Thyroid gland (tissue), 4 donors: ENCODE data around the gene MAS1. TPM values are rescaled to one million over a fixed set of nuclear protein-coding genes. Genes with fewer than 3 reads are reported as not detected.
"Not testable (repeated sequence)": the region's sequence is repeated elsewhere in the genome, so short reads cannot be mapped to it uniquely, and the experiment has no call there.

Experiments used
- DNase-seq, 2 donors: peaks; one replicate each; pipeline ENCODE4 v3.0.0-alpha.2; 2019
- H3K27ac ChIP-seq, 3 donors: fragments of 200-600 bp; sonication (generic); 1 replicate in 2 of 3; 2 replicates in 1 of 3; pipeline ENCODE4 v1.5.1; 2016 to 2019; ENCODE audit warnings: mild to moderate bottlenecking in 1 of 3, moderate library complexity in 1 of 3
- H3K27me3 ChIP-seq: fragments of 200-600 bp; sonication (generic); one replicate; pipeline ENCODE4 v1.5.1; 2019
- H3K36me3 ChIP-seq, 2 donors: fragments of 200-600 bp; sonication (generic); one replicate each; pipeline ENCODE4 v1.5.1; 2016 to 2019
- H3K4me1 ChIP-seq, 2 donors: fragments of 200-600 bp; sonication (generic); one replicate each; pipeline ENCODE4 v1.5.1; 2017 to 2019
- H3K4me3 ChIP-seq, 3 donors: fragments of 200-600 bp; sonication (generic); replicated peaks in 1 of 3; 1 replicate in 2 of 3; 2 replicates in 1 of 3; pipeline ENCODE4 v1.5.1; 2016; ENCODE audit warnings: mild to moderate bottlenecking in 1 of 3
- H3K9me3 ChIP-seq: fragments of 200-600 bp; sonication (generic); one replicate; pipeline ENCODE4 v1.5.1; 2017
- POLR2A ChIP-seq, 2 donors: fragments of 450-650 bp; IDR thresholded peaks; one replicate each; pipeline ENCODE4 v1.6.1; 2017; ENCODE audit warnings: antibody characterized with exemption in 2 of 2, mild to moderate bottlenecking in 2 of 2, moderate library complexity in 1 of 2
- WGBS, 2 donors: methylation state at CpG; one replicate each; pipeline ENCODE4 v1.1.5; 2017; 5-methylcytosine and 5-hydroxymethylcytosine counted together
- intact Hi-C: fragments of 100-400 bp; cut with DNase I; formaldehyde crosslinking; loops from one replicate; pipeline ENCODE4 v1.15.1; 2023
- total RNA-seq, 4 donors: library from RNA; depleted of rRNA; stranded (reverse); fragments of >200 nt; gene quantifications; one replicate each; pipeline ENCODE4 v1.2.3, GENCODE V29; 2016
- TF ChIP-seq, protein P1 (sequence below), 6 experiments: fragments of 200-600 bp in 3 of 6; fragments of 450-650 bp in 3 of 6; sonication (generic) in 3 of 6; IDR thresholded peaks; one replicate each; pipeline ENCODE4 v1.5.1; 2016 to 2019; ENCODE audit warnings: antibody characterized with exemption in 6 of 6, mild to moderate bottlenecking in 2 of 6, inconsistent platforms in 1 of 6, moderate library complexity in 1 of 6

MAS1 gene
- not detected for total RNA-seq

DNA sequence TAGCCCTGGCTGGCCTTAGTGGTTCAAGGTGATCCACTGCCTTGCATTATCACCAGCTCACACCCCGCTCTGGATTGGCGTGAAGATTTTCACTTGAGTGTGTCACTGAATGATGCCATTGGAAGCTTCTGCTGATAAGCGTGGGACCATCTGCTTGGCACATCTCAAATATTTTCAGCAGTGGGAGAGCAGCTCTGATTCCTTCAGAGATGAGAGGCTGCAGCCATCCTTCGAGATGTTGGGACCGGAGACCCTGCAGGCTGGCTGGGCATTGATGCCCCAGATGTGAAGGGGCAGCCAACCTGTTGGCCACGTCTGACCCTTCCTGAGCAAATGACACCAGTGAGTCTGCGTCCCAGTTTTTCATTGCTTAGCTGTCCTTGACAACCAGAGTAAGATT lies at the start of gene MAS1:
Gene MAS1, plus strand, starts transcription at position 197 of the 400 bp plus-strand sequence. CDS start 15,968 bp downstream, outside the sequence.
- no peaks in the 10 kb centered on the region for H3K27me3 ChIP-seq
- intact Hi-C loops, result no loop called here
- no peak within 1 kb of the TSS for H3K4me3 ChIP-seq
- TF ChIP-seq, protein P1, sequence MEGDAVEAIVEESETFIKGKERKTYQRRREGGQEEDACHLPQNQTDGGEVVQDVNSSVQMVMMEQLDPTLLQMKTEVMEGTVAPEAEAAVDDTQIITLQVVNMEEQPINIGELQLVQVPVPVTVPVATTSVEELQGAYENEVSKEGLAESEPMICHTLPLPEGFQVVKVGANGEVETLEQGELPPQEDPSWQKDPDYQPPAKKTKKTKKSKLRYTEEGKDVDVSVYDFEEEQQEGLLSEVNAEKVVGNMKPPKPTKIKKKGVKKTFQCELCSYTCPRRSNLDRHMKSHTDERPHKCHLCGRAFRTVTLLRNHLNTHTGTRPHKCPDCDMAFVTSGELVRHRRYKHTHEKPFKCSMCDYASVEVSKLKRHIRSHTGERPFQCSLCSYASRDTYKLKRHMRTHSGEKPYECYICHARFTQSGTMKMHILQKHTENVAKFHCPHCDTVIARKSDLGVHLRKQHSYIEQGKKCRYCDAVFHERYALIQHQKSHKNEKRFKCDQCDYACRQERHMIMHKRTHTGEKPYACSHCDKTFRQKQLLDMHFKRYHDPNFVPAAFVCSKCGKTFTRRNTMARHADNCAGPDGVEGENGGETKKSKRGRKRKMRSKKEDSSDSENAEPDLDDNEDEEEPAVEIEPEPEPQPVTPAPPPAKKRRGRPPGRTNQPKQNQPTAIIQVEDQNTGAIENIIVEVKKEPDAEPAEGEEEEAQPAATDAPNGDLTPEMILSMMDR (IDR thresholded peaks at IDR 0.05), result no peak
- no peak for TF ChIP-seq POLR2A (IDR thresholded peaks at IDR 0.05)
- H3K36me3 ChIP-seq, result no peaks in the 10 kb centered on the region
- H3K9me3 ChIP-seq, result no peaks in the 10 kb centered on the region
- DNase-seq, result no peak
- no peaks in the 10 kb centered on the region for H3K4me1 ChIP-seq
- no peak within 1 kb of the TSS for H3K27ac ChIP-seq
- 88 to 93% methylated on average over 7 of the region's 7 CpGs for WGBS, 2 donors

DNA sequence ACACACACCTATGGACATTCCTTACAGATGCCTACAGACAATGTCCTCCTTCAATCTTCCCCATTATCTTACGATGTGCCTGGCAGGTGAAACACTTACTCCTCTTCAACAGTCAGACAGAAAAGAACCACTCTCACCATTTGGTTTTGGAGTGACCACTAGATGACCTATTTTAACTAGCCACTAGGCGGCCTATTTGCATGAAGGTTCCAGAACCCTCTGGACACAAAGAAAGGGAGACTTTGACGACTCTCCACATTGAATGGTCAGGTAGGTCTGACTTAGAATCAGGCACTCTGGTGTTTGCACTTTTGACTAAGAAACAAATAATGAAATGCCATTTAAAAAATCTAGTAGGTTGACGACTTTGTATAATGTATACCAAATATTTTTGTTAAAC lies 48.8 kb upstream of the MAS1 start:
- 70 to 73% methylated on average over 4 of the region's 4 CpGs for WGBS, 2 donors
- no peak overlapping the region for H3K27ac ChIP-seq
- H3K4me3 ChIP-seq, result no peak overlapping the region
- TF ChIP-seq, protein P1 (IDR thresholded peaks at IDR 0.05), result no peak
- no peak for TF ChIP-seq POLR2A (IDR thresholded peaks at IDR 0.05)
- no peak for DNase-seq
- H3K27me3 ChIP-seq, result no peaks in the 10 kb centered on the region
- no peaks in the 10 kb centered on the region for H3K9me3 ChIP-seq
- intact Hi-C loops, result no loop called here
- H3K4me1 ChIP-seq, result no peaks in the 10 kb centered on the region
- H3K36me3 ChIP-seq, result no peaks in the 10 kb centered on the region

DNA sequence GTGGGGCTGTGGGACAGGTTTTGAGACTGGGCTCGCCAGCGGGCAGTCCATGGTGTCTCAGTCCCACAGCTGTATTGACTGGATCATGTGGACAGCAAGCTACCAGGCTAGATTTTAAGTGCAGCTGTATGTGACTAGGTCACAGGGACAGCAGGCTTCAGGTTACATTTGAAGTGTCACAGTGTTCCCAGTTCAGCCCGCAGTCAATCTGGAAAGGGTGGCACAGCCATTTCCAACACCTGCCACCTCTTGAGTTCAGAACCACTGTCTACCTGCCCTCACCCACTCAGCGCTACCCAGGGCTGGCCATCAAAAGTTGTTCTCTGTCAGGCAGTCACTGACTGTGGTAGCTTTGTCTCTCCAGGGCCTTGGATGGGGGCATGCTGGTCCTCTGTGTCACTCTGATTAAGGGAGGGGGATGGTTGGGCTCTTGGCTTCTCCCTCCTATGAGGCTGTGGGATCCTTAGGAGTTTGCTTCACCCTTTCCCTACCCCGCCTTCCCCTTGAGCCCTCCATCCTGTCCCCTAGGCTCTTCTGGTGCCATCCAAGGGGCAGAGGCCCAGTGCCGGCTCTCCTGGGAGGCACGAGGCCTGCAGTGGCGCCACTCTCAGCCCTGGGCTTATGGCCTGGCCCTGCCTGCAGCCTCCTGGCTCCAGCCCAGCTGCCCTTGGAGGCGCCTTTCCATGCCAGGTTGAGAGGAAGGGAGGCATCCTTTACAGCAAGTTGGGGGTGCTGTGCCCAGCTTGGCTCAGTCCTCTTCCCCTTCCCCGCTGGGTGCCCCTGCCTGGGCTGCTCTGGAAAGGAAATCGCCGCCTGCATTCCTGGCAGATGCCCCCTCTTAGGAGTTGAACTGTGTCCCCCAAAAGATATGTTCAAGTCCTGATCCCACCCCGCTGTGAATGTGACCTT lies 45.8 kb upstream of the MAS1 start:
- DNase-seq, result no peak
- Histone ChIP-seq H3K4me3 (no peak overlapping the region), H3K27ac (no peak overlapping the region), H3K36me3 (no peaks in the 10 kb centered on the region), H3K9me3 (no peaks in the 10 kb centered on the region), H3K4me1 (no peaks in the 10 kb centered on the region), H3K27me3 (no peaks in the 10 kb centered on the region)
- WGBS, 2 donors, result 85 to 93% methylated on average over 7 to 12 of the region's 13 CpGs
- TF ChIP-seq, protein P1 (IDR thresholded peaks at IDR 0.05), result no peak
- TF ChIP-seq POLR2A (IDR thresholded peaks at IDR 0.05), result no peak
- intact Hi-C loops, result no loop called here

DNA sequence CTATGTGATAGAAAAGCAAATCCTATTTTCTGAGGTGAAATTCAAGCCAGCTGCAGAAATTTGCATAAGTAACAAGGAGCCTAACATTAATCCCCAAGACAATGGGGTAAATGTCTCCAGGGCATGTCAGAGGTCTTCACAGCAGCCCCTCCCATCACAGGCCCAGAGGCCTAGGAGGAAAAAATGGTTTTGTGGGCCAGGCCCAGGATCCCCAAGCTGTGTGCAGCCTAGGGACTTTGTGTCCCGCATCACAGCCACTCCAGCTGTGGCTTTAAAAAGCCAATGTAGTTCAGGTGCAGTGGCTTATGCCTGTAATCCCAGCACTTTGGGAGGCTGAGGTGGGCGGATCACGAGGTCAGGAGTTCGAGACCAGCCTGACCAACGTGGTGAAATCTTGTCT lies 42.2 kb upstream of the MAS1 start:
- H3K36me3 ChIP-seq, H3K27me3 ChIP-seq, H3K4me3 ChIP-seq, intact Hi-C loops, H3K27ac ChIP-seq, DNase-seq, H3K4me1 ChIP-seq, H3K9me3 ChIP-seq: not testable (repeated sequence)
- WGBS, 2 donors, result 92 to 100% methylated on average over 5 of the region's 5 CpGs

DNA sequence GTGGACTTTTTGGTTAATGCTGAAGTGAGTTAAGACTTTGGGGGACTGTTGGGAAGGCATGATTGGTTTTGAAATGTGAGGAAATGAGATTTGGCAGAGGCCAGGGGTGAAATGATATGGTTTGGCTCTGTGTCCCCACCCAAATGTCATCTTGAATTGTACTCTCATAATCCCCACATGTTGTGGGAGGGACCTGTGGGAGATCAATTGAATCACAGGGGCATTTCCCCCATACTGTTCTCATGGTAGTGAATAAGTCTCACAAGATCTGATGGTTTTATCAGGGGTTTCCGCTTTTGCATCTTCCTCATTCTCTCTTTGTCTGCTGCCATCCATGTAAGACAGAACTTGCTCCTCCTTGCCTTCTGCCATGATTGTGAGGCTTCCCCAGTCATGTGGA lies 40.9 kb upstream of the MAS1 start:
- H3K27ac ChIP-seq, intact Hi-C loops, H3K36me3 ChIP-seq, H3K4me3 ChIP-seq, H3K9me3 ChIP-seq, H3K4me1 ChIP-seq, DNase-seq, H3K27me3 ChIP-seq: not testable (repeated sequence)
- WGBS, 2 donors, result 97 to 100% methylated on average over 1 of the region's 1 CpG

DNA sequence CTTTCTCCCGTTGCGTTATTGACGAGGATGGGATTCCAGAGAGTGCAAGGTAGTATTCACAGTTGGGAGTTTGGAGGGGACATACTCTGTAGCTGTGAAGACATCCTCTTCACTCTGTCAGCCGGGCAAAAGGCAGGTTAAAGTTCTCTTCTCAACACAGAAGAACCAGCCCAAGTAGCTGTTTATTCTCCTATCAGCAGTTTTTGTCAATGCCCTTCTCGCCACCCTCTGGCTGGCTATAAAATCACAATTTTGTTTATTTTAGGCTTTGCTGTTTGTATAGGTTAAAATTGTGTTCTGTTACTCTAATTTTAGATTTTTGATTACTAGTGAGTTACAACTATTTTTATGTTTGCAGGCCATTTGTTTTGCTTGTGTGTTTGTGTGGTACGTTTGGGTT lies 37.9 kb upstream of the MAS1 start:
- H3K27ac ChIP-seq, result no peak overlapping the region
- no peaks in the 10 kb centered on the region for H3K27me3 ChIP-seq
- TF ChIP-seq, protein P1 (IDR thresholded peaks at IDR 0.05), result peak in 1 of 6 experiments; percentile 9
- TF ChIP-seq POLR2A (IDR thresholded peaks at IDR 0.05), result no peak
- H3K9me3 ChIP-seq, result no peaks in the 10 kb centered on the region
- 65% methylated on average over 6 of the region's 6 CpGs for WGBS, 2 donors
- no peak overlapping the region for H3K4me3 ChIP-seq
- intact Hi-C loops, result no loop called here
- no peaks in the 10 kb centered on the region for H3K4me1 ChIP-seq
- no peak for DNase-seq
- no peaks in the 10 kb centered on the region for H3K36me3 ChIP-seq
